GM12801 (cell line): ENCODE results near the gene PLPP2.

Experiments
- TF ChIP-seq, protein P1 (sequence below): IDR thresholded peaks from one replicate; pipeline ENCODE4 v1.5.1; 2011; ENCODE audit warnings: control low read depth; ENCODE audit not compliant: insufficient read length; ENCODE audit errors: extremely low read depth

Gene PLPP2

DNA sequence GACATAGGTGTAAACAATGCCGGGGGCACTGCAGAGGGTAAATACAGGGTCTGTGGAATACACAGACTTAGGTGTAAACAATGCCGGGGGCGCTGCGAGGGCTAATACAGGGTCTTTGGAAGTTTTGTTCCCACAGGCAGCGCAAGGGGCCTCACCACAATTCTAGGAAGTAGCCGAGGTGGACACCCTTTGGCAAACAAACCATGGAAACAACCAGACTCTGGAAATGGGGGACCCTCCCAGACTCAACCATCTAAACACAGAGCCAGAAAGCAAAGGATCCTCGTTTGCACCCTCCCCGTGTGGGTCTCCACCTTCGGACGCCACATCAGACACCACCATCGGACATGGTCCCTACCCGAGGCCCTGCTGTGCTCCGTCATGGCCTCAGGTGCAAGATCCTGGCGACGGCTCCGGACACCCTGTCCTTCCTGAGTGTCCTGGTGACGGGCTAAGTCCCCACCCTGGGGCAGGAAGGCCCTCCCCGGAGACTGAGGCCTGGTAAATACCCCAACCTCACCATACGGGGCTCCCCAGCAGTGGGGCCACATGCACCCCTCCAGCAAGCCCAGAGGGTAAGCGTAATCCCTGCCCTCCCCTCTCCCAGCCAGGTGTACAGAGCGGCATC lies 16.7 kb upstream of the PLPP2 start:
- TF ChIP-seq, protein P1, sequence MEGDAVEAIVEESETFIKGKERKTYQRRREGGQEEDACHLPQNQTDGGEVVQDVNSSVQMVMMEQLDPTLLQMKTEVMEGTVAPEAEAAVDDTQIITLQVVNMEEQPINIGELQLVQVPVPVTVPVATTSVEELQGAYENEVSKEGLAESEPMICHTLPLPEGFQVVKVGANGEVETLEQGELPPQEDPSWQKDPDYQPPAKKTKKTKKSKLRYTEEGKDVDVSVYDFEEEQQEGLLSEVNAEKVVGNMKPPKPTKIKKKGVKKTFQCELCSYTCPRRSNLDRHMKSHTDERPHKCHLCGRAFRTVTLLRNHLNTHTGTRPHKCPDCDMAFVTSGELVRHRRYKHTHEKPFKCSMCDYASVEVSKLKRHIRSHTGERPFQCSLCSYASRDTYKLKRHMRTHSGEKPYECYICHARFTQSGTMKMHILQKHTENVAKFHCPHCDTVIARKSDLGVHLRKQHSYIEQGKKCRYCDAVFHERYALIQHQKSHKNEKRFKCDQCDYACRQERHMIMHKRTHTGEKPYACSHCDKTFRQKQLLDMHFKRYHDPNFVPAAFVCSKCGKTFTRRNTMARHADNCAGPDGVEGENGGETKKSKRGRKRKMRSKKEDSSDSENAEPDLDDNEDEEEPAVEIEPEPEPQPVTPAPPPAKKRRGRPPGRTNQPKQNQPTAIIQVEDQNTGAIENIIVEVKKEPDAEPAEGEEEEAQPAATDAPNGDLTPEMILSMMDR: no peak

DNA sequence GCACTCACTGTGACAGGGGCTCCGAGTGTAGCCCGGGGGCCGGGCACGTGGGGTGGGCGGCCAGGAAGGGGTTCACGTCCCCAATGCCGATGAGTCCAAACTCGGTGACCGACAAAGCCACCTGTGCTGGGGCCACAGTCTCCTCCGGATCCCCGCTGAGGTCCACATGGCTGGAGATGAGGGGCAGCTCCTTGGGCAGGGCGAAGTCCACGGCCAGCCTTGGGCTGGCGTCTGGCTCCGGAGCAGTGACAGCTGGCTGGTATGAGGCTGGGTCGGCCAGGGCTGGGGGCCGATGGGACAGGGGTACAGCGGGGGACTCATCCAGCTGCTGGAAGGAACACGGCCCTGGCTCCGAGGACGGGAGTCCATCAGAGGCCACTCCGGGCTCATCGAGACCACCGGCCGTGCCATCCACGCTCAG lies 15.9 kb upstream of the PLPP2 start:
- TF ChIP-seq, protein P1: no peak

DNA sequence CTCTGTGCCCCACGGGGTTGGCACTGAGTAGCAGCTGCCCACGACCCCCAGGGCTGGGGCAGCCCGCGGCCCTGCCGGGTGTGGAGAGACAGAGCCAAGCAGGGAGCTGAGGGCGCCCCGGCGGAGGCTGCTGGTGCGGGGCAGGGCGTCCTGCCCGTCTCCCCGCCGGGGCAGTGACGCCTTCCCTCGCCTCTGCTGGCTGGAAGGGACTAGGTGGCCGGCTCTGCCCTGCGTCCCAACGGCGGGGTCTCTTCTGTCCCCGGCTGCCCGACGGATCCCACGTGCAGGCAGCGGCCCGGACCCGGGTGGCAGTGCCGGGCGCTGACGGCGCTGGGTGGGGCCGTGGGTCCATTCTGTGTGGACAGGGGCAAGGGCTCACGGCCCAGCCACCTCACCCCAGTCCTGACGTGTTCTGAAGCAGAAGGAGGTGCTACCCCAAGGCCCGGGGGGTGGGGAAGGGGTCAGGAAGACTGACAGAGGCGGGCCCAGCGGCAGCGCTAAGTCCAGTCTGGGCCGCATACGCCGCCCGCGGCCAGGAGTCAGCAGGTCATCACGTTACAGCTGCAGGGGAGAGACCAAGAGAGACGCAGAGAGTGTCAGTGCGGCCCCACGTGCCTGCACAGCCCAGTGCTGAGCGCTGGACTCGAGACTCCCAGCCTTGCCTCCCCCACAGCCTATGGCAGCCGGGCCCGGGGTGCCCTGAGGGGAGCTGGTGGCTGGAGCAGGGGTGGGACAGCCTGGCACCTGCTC lies 15.1 kb upstream of the PLPP2 start:
- TF ChIP-seq, protein P1: no peak

DNA sequence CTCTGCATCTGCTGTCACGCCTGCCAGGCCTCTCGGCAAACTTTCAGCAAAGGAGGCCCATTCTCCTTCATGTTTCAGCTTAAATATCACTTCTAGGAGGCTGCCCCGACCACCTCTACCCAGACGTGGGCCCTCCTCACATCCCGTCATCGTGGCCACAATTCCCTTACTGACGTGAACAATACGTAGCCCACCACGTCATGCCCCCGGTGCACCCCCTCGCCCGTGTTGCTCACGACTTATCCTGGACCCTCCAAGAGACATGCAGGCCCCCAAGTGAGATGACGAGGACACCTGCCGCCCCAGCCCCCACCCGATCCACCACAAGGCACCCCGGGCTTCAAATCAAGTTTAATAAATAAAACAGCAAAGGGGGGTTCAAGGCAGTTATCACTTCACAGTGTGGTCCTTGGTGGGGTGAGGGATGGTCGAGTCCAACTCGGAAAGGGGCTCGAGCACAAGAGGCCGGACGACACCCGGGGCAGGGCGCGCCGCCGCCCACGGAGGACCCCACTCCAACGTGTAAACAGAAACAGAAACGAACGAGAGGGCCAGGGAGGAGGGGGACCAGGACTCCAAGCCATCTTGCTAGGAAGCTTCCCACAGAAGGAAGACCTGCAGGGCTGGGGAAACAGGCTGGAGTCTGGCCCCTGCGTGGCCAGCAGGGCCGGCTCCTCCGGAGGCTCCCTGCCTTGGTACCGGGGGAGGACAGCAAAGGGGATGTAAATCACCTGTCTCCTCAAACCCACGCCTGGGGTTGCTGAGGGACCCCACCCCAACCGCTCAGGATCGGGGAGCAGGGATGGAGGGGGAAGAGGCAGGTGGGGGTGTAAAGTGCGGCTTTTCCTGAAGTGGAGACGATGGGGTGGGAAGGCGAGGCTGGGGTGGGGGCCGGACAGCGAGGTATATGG lies 14.3 kb upstream of the PLPP2 start:
- TF ChIP-seq, protein P1: no peak

DNA sequence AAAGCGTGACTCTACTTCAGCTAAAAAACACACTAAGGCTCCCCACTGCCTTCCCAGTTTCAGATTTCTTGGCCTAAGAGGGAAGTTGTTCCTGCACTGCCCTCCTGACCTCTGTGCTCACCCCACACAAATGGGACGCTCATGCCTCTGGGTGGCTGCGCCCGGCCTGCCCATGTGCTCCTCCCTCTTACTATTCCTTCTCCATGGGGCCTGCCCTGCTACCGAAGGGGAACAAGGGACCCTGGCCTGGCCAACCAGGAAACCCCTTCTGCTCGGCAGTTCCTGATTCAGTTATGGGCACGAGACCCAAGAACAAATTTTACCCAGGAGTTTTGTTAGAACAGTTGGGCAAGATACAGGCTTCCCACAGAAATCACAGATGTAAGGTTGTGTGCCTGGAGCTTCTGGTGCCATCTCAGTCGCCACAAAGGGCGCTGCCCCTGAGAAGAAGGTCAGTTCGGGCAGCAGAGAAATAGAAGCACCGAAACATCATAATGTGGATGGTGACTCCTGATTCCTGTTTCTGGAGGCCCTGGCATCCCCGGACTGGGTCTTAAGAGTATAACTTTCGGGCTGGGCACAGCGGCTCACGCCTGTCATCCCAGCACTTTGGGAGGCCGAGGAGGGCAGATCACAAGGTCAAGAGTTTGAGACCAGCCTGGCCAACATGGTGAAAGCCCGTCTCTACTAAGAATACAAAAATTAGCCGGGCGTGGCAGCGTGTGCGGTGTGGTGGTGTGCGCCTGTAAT lies 5.4 kb upstream of the PLPP2 start:
- TF ChIP-seq, protein P1: no peak

DNA sequence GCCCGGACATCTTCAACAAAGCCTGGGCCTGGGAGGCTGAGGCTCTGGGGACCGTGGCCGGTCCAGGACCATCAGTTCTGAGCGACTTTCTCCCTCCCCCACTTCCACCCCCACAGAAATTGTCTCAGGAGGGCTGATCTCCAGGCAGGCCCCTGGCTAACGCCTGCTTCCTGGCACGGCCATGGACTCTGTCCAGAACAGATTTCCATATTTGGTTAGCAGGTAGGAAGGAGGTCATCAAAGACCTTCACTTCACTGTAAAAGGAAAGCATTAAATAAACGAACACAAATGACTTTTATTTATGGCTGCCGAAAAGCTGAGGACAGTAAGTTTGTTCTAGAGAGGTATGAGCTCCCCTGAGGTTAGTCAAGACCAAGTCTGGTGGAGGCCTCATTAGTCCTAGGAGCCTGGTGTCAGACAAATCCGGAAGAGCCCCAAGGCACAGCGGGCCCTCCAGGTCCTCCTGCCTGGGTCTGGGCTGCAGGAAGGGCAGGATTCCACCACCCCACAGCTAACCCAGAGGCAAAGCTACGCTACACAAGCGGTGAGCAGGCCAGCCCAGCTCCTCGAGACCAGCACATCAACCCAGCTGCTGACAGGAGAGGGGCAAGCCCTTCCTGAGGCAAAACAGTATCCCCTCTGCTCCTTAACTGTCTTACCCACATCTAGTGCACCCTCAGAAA lies 4.6 kb upstream of the PLPP2 start:
- TF ChIP-seq, protein P1: no peak
